Omental fat pad (tissue), 4 donors: ENCODE results near the gene HIP1R. TPM values are rescaled to one million over a fixed set of nuclear protein-coding genes. Genes with fewer than 3 reads are reported as not detected.

ENCODE experiments used
- ATAC-seq: fragments of 150-250 bp; one replicate; pipeline ENCODE4 v1.9.1; 2016; ENCODE audit warnings: mild to moderate bottlenecking, moderate library complexity; ENCODE audit not compliant: low FRiP score
- DNase-seq: peaks from one replicate; pipeline ENCODE4 v3.0.0-alpha.2; 2019; ENCODE audit warnings: low spot score
- CTCF ChIP-seq, 3 donors: fragments of 450-650 bp; IDR thresholded peaks; one replicate each; pipeline ENCODE4 v1.5.1; 2016 to 2017; ENCODE audit warnings: antibody characterized with exemption in 3 of 3, mild to moderate bottlenecking in 3 of 3, moderate library complexity in 2 of 3
- total RNA-seq, 4 donors: library from RNA; depleted of rRNA; stranded (reverse); fragments of >200 nt; gene quantifications; one replicate each; pipeline ENCODE4 v1.1.0, GENCODE V29; 2016

Gene HIP1R
- total RNA-seq, 4 donors from 2014 or later: 11.4 to 65.6 (median 22.2) TPM

- TF ChIP-seq CTCF (IDR thresholded peaks at IDR 0.05): no peak
- ATAC-seq: no peak
Observed at GRCh38 chr12:122854554-122854953, 19.3 kb downstream of the HIP1R start.

DNA sequence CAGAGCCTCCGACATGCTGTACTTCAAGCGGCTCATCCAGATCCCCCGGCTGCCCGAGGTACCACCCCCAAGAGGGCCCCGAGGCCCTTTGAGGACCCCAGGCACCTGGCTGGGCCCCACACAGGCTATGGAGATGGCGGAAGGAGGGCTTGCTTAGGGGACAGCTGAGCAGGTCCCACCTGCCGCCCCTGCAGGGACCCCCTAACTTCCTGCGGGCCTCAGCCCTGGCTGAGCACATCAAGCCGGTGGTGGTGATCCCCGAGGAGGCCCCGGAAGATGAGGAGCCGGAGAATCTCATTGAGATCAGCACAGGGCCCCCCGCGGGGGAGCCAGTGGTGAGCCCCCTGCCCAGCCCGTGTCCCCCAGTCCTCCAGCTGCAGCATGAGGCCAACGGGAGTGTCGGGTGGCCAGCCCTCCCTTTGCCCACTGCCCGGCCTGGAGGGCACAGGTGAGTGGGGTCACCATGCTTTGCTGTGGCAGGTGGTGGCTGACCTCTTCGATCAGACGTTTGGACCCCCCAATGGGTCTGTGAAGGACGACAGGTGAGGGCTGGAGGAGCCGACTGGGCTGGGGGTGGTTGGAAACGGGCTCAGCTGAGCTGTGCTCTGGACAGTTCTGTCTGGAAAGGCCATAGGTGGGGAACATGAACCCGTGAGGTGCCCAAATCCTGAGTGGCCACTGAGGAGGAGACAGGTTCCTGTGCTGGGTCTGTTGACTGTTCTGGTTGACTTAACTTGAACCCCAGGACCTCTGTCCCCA lies 20.0 kb downstream of the HIP1R start:
- ATAC-seq (no peak), DNase-seq (no peak)
- TF ChIP-seq CTCF (IDR thresholded peaks at IDR 0.05): no peak

More at GRCh38 chr12:122854554-122854953, 19.3 kb downstream of the HIP1R start:
- no peak for DNase-seq

- DNase-seq (no peak), ATAC-seq (no peak)
- no peak for TF ChIP-seq CTCF (IDR thresholded peaks at IDR 0.05)
Observed at GRCh38 chr12:122855928-122856831, 20.9 kb downstream of the HIP1R start.

GRCh38 chr12:122856999-122857671 lies 21.9 kb downstream of the HIP1R start:
- TF ChIP-seq CTCF (IDR thresholded peaks at IDR 0.05): no peak
- DNase-seq (no peak), ATAC-seq (no peak)

DNA sequence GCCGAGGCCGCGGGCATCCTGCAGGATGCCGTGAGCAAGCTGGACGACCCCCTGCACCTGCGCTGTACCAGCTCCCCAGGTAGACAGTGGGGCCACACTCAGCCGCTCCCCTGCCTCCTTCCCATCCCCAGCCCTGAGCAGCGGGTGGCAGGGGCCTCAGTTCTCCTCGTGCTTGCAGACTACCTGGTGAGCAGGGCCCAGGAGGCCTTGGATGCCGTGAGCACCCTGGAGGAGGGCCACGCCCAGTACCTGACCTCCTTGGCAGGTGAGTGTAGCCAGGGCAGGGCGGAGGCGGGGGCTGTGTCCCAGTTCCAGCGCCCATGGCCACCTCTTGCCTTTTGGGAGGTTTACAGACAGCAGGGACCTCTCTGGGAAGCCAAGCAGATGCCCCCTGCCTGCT lies 22.9 kb downstream of the HIP1R start:
- ATAC-seq: no peak
- TF ChIP-seq CTCF (IDR thresholded peaks at IDR 0.05): no peak
- DNase-seq: no peak

GRCh38 chr12:122858591-122859302 lies 23.5 kb downstream of the HIP1R start:
- no peak for TF ChIP-seq CTCF (IDR thresholded peaks at IDR 0.05)
- ATAC-seq: no peak
- no peak for DNase-seq
